GM20000 (cell line): ENCODE results near the gene MFF.

Experiments used
- DNase-seq: peaks from one replicate; pipeline ENCODE4 v3.0.0; 2012; ENCODE audit warnings: low spot score
- TF ChIP-seq, protein P1 (sequence below): IDR thresholded peaks from 2 replicates; pipeline ENCODE4 v1.5.1; 2012; ENCODE audit warnings: mild to moderate bottlenecking, control low read depth; ENCODE audit errors: extremely low read depth, missing control alignments

The MFF gene

DNA sequence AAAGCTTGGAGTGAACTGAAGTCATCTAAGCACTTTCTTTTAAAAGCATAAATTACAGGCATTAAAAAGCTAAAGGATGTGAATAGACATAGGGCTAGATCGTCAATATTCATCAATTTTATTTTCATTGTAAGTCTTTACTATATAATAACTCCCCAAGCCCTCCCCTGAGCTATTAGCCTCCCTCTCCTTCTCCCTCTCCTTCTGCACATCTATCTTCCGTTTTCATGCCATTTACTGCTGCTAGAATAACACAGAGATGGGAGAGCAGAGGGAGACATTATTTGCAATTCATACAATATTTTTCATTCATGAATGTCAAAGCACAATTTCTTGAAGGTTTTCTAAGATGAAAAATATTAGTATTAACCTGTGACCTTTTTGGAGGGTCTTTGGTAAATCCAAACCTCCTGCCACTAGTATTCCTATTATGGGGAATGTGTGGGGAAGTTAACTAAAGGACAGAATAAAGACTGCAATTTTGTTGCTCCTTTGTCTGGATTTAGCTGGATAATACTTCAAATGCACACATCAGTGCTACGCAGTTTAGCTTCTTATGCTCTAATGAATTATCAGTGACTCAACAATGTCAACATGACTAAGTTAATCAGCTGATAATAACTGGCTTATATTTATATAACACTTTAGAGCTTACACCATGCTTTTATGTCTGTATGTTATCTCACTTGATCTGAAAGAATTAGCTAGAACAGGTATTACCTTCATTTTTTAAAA lies 28.2 kb upstream of the MFF start:
- no peak for DNase-seq
- TF ChIP-seq, protein P1, sequence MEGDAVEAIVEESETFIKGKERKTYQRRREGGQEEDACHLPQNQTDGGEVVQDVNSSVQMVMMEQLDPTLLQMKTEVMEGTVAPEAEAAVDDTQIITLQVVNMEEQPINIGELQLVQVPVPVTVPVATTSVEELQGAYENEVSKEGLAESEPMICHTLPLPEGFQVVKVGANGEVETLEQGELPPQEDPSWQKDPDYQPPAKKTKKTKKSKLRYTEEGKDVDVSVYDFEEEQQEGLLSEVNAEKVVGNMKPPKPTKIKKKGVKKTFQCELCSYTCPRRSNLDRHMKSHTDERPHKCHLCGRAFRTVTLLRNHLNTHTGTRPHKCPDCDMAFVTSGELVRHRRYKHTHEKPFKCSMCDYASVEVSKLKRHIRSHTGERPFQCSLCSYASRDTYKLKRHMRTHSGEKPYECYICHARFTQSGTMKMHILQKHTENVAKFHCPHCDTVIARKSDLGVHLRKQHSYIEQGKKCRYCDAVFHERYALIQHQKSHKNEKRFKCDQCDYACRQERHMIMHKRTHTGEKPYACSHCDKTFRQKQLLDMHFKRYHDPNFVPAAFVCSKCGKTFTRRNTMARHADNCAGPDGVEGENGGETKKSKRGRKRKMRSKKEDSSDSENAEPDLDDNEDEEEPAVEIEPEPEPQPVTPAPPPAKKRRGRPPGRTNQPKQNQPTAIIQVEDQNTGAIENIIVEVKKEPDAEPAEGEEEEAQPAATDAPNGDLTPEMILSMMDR, result no peak

DNA sequence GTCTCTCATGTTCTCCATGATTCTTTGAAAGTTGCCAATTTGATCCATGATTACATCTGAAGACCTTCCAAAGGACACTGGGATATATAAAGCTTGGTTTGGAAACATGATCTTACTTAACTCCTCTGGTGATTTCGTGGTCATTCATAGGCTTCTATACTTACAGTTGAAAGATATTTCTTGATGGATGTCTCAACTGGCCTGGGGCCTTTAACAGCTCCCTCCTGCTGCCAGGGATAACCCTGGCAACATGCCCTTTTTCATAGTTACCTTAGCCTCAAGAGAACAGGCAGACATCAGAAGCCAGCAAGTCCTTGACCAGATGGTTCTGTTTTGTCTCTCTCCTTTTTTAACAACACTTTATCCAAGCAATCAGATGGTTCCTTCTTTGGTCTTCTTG lies 23.5 kb upstream of the MFF start:
- no peak for DNase-seq
- TF ChIP-seq, protein P1, result no peak

DNA sequence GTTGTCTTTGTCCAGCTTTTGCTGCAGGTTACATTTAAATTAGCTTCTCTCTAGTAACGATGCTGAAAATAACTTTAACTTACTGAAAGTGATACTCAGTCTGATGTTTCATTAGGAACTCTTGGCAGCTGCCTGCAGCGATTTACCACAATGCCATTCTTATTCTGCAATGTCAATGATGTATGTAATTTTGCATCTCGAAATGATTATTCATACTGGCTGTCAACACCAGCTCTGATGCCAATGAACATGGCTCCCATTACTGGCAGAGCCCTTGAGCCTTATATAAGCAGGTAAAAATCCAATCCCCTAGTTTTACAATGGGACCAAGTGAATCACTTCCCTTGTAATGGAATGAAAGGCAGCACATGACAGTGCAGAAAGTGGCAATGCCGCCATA lies 16.3 kb upstream of the MFF start:
- peak; percentile 15 for DNase-seq

DNA sequence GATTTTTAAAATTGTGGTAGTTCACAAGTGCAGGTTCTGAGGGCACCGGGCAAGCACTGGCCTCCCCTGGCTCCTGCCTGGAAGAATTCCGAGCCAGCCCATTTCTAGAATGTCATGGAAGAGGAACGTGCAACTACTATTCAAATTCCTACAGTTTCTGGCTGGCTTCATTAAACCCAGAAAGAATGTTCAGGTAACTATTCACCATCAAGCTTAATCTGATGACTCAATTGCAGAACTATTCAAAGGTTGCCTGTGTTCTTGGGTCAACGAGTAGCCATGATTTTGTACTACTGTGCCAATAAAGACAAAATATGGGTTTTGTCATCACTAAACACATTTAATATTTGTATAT lies 14.3 kb upstream of the MFF start:
- TF ChIP-seq, protein P1, result no peak
- no peak for DNase-seq

More for the DNA sequence above, 16.3 kb upstream of the MFF start:
- TF ChIP-seq, protein P1, result no peak

DNA sequence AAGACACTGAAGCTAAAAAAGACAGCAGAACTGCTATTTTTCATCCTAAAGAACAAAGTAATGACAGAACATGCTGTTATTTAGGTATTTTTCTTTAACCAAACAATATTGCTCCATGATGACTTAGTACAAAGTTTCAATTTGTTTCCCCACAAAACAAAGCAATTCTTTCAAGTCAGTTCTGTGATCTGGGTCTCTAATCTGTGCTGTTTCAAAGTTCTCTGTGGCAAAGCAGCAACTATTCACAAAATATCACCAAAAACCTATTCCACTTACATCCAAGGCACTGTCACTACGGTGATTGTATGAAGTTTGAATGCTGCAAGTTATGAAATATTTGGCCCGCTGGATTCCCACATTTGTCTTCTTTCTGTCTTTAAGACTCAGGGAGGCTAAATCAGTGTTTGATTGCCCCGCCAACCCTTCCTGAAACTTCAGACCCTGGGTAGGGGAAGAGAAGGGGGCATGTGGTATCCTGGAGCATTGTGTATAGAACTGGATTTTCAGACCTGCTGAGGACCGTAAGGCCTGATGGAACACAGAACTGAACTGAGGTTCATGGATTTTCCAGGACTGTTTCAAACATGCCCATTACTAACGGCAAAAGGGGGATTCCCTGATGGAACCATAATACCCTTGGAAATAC lies 13.1 kb upstream of the MFF start:
- DNase-seq, result no peak
- TF ChIP-seq, protein P1, result no peak

DNA sequence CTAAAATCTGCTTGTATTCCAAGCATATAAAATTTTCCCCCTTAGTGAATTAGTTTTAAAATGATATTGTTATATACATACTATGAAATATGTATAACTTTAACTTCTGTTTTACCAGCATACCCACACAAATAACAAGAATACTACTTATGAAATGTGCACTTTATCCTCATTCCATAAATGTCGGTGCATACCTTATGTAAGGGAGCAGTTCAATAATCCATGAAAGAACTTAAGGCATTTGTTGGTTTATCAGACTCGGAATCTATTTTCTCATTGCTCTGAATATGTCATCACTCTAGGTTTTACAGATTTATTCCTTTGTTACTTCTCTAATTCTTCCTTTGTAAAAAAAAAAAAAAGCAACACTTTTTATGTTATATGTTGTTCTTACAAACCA lies 12.5 kb upstream of the MFF start:
- TF ChIP-seq, protein P1, result no peak
- DNase-seq, result no peak

DNA sequence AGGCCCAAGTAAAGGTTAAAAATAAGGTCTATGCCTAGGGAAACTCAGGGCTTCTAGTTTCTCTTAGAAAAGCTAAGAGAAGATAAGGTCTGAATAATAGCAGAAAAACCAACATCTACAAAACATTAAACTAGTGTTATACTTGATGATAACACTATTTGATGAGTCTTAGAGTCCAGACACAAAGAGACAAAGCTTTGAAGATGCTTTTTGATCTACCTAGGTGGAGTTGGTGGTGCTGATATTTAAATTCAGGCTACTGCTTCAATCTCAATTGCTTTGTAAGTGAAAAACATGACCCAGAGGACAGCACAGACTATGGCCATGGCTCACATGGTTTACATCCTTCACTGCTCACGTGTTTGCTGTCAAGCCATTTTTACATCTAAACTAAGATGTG lies 11.7 kb upstream of the MFF start:
- TF ChIP-seq, protein P1, result no peak
- DNase-seq, result no peak
